ENCODE data around the gene PRELID1. TPM values are rescaled to one million over a fixed set of nuclear protein-coding genes. Genes with fewer than 3 reads are reported as not detected.
A peak's percentile ranks its signal among the peaks of the same experiment; 100 is the strongest.

The PRELID1 gene
- total RNA-seq, 2 experiments from 2014 or later, result 104 TPM

DNA sequence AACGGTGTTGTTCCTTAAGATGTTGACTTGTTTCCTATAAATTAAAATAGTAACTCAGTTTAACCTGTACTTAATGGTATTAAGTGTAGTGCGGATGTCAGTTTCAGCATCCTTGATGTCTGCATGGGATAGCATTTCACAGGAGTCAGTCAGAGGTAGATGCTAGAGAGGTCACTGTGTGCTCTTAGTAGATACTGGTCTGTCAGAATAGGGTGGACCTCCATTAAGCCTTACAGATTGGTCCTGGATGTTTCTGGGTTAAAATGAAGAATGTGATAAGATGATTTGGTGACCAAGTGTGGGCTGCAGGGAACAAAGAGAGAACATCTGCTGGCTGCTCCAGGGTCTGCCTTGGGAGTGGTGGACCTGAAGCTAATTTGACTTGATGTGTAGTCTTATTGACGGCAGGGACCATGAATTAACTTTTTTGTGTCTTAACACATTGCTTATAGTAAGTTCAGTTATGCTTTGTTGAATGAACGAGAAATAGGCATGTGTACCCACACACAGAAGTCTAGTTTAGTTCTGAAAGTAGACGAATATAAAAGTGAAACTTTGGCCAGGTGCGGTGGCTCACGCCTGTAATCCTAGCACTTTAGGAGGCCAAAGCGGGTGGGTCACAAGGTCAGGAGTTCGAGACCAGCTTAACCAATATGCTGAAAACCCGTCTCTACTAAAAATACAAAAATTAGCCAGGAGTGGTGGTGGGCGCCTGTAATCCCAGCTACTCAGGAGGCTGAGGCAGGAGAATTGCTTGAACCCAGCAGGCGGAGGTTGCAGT is 12.6 kb upstream of the PRELID1 start:
- Mint-ChIP-seq H3K9me3 (no peaks in the 10 kb centered on the region), H3K27me3 (no peaks in the 10 kb centered on the region), H3K4me1 (peaks cover 13% of the 10 kb centered on the region), H3K36me3 (peaks cover 37% of the 10 kb centered on the region), H3K27ac (no peak overlapping the region), H3K4me3 (no peak overlapping the region)
- DNase-seq (no peak), ATAC-seq (ENCODE audit: low read depth) (no peak)
- POLR2A ChIA-PET, result no interaction called here

DNA sequence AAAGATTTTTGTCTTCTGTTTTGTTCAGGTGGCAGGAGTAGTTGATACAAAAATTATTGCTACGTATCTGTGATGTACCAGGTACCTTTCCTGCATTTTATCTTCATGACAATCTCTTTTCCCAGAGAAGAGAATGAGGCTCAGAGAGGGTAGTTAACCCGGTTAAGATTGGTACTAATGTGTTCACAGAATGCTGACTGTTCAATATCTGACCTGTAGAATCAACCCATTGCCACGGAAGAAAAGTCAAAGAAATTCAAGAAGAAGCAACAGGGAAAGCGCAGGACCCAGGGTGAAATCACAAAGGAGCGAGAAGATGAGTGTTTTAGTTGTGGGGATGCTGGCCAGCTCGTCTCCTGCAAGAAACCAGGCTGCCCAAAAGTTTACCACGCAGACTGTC is 11.9 kb upstream of the PRELID1 start:
- H3K4me1 Mint-ChIP-seq, result peaks cover 16% of the 10 kb centered on the region
- no peak for DNase-seq
- H3K27ac Mint-ChIP-seq, result no peak overlapping the region
- no peaks in the 10 kb centered on the region for H3K9me3 Mint-ChIP-seq
- POLR2A ChIA-PET, result no interaction called here
- H3K4me3 Mint-ChIP-seq, result no peak overlapping the region
- H3K27me3 Mint-ChIP-seq, result no peaks in the 10 kb centered on the region
- no peak for ATAC-seq (ENCODE audit: low read depth)
- peaks cover 40% of the 10 kb centered on the region for H3K36me3 Mint-ChIP-seq

DNA sequence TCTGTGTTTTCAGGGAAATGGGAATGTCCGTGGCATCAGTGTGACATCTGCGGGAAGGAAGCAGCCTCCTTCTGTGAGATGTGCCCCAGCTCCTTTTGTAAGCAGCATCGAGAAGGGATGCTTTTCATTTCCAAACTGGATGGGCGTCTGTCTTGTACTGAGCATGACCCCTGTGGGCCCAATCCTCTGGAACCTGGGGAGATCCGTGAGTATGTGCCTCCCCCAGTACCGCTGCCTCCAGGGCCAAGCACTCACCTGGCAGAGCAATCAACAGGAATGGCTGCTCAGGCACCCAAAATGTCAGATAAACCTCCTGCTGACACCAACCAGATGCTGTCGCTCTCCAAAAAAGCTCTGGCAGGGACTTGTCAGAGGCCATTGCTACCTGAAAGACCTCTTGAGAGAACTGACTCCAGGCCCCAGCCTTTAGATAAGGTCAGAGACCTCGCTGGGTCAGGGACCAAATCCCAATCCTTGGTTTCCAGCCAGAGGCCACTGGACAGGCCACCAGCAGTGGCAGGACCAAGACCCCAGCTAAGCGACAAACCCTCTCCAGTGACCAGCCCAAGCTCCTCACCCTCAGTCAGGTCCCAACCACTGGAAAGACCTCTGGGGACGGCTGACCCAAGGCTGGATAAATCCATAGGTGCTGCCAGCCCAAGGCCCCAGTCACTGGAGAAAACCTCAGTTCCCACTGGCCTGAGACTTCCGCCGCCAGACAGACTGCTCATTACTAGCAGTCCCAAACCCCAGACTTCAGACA is 9.6 kb upstream of the PRELID1 start:
- no peak for DNase-seq
- Mint-ChIP-seq H3K4me1 (peaks cover 20% of the 10 kb centered on the region), H3K36me3 (peaks cover 37% of the 10 kb centered on the region), H3K9me3 (no peaks in the 10 kb centered on the region), H3K4me3 (no peak overlapping the region), H3K27ac (no peak overlapping the region), H3K27me3 (no peaks in the 10 kb centered on the region)
- no peak for ATAC-seq (ENCODE audit: low read depth)
- POLR2A ChIA-PET, result no interaction called here

DNA sequence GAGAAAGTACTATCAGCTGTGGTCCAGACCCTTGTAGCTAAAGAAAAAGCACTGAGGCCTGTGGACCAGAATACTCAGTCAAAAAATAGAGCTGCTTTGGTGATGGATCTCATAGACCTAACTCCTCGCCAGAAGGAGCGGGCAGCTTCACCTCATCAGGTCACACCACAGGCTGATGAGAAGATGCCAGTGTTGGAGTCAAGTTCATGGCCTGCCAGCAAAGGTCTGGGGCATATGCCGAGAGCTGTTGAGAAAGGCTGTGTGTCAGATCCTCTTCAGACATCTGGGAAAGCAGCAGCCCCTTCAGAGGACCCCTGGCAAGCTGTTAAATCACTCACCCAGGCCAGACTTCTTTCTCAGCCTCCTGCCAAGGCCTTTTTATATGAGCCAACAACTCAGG is 9.0 kb upstream of the PRELID1 start:
- Mint-ChIP-seq H3K36me3 (peaks cover 33% of the 10 kb centered on the region), H3K27ac (peak overlapping the region; percentile 85), H3K9me3 (no peaks in the 10 kb centered on the region), H3K4me1 (peaks cover 26% of the 10 kb centered on the region), H3K4me3 (no peak overlapping the region), H3K27me3 (no peaks in the 10 kb centered on the region)
- ATAC-seq (ENCODE audit: low read depth) (no peak), DNase-seq (no peak)
- POLR2A ChIA-PET, result no interaction called here

DNA sequence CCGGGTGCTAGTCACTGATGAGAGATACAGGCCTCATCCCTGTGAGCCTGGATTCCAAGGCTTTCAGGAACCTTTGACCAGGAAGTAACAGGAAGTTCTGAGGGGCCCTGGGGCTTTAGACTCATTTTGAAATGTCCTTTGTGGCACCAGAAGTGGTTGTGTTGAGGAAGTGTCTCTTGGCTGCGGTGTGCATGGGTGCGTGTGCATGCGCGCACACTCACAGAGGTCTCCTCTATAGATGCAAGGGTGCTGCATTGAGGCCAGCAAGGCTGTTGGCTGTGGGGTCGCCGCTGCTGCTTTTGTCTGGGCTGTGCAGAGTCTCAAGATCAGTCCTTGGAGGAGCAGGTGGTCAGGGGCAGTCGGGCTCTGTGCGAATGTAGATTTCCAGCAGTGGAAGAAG is 7.7 kb upstream of the PRELID1 start:
- Mint-ChIP-seq H3K36me3 (peaks cover 32% of the 10 kb centered on the region), H3K9me3 (no peaks in the 10 kb centered on the region), H3K27me3 (no peaks in the 10 kb centered on the region), H3K4me3 (peak overlapping the region; percentile 26), H3K27ac (peak overlapping the region; percentile 85), H3K4me1 (peaks cover 37% of the 10 kb centered on the region)
- no peak for DNase-seq
- POLR2A ChIA-PET, result interaction anchor here (1.1 kb wide), 1 partner anchor 16 kb away, joined by 4 read pairs; no protein-coding TSS in a partner anchor
- ATAC-seq (ENCODE audit: low read depth), result no peak

DNA sequence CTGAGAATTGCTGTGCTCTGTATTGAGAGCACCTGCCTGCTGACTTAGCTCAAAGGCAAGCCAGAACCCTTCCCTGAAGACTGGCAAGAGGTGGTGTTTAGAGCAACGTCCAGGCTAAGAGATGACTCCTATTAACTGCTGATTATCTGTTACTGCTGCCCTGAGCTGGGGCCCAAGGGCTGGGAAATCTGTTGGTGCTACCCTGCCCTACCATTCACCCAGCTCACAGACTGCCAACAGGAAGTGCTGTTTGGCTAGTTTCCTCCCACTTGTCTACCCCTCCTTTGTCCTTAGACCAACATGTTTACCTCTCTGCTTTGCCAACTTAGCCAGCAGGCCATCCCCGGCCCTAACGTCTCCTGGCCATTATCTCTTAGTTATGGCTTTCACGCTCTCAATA is 7.0 kb upstream of the PRELID1 start:
- POLR2A ChIA-PET, result interaction anchor here (0.5 to 1.1 kb wide), 2 partner anchors 11 to 16 kb away, joined by 3 to 4 read pairs; no protein-coding TSS in a partner anchor
- H3K36me3 Mint-ChIP-seq, result peaks cover 30% of the 10 kb centered on the region

DNA sequence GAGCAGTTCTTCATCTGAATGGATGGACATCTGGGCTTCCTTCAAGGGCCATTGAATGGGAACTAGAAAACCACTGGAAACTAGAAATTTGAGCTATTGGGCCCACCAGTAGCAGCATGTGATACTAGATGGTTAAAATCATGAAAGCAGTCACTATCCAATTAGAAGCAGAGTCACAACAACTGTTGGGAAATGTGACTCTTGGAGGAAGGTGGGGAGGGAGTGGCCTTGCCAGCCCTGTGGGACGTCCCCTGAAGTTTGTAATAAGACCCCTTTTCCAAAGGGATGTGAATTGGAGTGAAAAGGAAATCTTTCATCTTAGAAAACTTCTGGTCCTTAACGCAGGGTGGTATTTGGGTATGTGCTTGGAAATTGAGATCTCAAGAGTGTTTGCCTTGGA is 5.7 kb upstream of the PRELID1 start:
- Mint-ChIP-seq H3K27me3 (no peaks in the 10 kb centered on the region), H3K27ac (no peak overlapping the region), H3K36me3 (peaks cover 29% of the 10 kb centered on the region), H3K4me1 (peaks cover 50% of the 10 kb centered on the region), H3K4me3 (no peak overlapping the region), H3K9me3 (no peaks in the 10 kb centered on the region)
- POLR2A ChIA-PET, result interaction anchor here (1.1 to 6.5 kb wide), 2 partner anchors 10 to 14 kb away, joined by 3 to 51 read pairs; partner anchors contain the start of gene MXD3
- DNase-seq (no peak), ATAC-seq (ENCODE audit: low read depth) (no peak)

More for the DNA sequence above, 7.0 kb upstream of the PRELID1 start:
- Mint-ChIP-seq H3K27me3 (no peaks in the 10 kb centered on the region), H3K4me1 (peaks cover 40% of the 10 kb centered on the region), H3K27ac (peak overlapping the region; percentile 85), H3K9me3 (no peaks in the 10 kb centered on the region), H3K4me3 (peak overlapping the region; percentile 26)
- DNase-seq (no peak), ATAC-seq (ENCODE audit: low read depth) (peak; percentile 43)

DNA sequence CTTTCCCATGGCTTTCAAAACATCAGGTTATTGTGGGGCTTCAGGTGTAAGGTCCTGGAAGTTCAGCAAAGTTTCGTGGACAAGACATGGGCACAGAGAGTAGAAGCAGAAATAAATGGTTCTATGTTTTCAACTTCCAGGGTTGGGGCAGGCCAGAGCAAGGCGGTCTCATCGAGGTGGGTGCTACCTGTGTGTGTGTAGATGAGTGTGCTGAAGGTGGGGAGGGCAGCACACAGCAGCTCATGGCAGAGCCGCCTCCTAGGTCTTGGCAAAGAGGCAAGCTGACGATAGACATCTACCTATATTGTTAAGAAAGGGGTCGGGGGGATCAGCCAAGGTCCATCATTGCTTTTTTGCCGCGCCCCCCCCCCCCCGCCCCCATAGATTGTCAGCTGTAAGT is 3.9 kb upstream of the PRELID1 start:
- no peak for DNase-seq
- POLR2A ChIA-PET, result interaction anchor here (0.5 to 6.5 kb wide), 3 partner anchors 12 to 166 kb away, joined by 5 to 51 read pairs (median 7); partner anchors contain the start of genes MXD3 and NSD1
- no peaks in the 10 kb centered on the region for H3K27me3 Mint-ChIP-seq
- peak overlapping the region; percentile 42 for H3K4me3 Mint-ChIP-seq
- H3K4me1 Mint-ChIP-seq, result peaks cover 56% of the 10 kb centered on the region
- ATAC-seq (ENCODE audit: low read depth), result no peak
- H3K9me3 Mint-ChIP-seq, result no peaks in the 10 kb centered on the region
- peaks cover 25% of the 10 kb centered on the region for H3K36me3 Mint-ChIP-seq
- H3K27ac Mint-ChIP-seq, result peak overlapping the region; percentile 82

DNA sequence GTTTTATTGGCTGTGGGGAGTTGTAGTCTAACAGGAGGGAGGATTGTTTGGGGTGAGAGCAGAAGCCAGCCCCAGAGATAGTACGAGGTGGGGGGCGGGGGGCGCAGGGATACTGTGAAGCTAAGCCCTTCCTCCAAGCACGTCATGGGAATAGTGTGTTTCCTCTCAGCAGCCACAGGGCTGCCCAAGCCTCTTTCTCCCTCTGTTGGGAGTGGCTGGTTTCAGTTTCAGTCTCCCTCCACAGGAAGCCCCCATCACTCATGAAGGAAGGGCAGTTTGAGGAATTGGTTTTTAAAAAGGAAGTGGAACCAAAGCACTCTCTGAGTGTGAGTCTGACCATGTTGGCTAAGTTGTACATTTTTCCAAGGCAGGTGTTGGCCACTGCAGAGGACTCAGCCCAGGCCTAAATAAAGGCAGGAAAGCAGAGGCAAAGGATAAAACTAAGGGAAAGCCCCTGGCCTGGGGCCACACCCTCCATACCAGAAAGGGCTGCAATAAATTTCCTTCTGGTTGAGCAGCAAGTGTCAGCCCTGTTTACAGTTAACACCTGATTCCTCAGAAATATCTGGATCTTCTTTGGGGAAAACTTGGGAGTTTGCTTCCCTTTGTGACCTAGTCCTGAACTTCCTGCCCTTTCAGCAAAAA is 3.2 kb upstream of the PRELID1 start:
- POLR2A ChIA-PET, result interaction anchor here (1.8 to 6.5 kb wide), 2 partner anchors 11 to 167 kb away, joined by 7 to 51 read pairs; partner anchors contain the start of genes MXD3 and NSD1
- H3K36me3 Mint-ChIP-seq, result peaks cover 26% of the 10 kb centered on the region
- peak overlapping the region; percentile 90 for H3K27ac Mint-ChIP-seq
- H3K4me3 Mint-ChIP-seq, result peak overlapping the region; percentile 95
- peak; percentile 60 for DNase-seq
- peak; percentile 51 for ATAC-seq (ENCODE audit: low read depth)
- no peaks in the 10 kb centered on the region for H3K9me3 Mint-ChIP-seq
- H3K4me1 Mint-ChIP-seq, result peaks cover 62% of the 10 kb centered on the region
- no peaks in the 10 kb centered on the region for H3K27me3 Mint-ChIP-seq

DNA sequence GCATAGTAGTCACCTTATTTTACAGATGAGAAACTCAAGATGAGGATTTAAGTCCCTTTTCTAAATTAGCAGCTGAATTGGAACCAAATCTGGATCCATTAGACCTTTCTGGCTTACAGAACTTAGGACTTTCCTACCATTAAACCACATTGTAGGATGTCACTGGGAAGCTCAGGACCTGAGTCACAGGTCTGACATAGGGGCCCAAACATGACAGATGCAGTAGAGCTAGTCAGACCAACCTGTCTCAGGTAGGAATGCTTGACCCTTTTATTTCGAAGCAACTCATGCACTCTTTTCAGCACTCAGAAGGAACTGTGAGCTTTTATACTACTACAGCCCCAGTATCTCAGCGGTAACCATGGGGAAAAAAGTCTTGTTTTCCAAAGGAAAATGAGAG is 2.6 kb upstream of the PRELID1 start:
- no peaks in the 10 kb centered on the region for H3K9me3 Mint-ChIP-seq
- H3K4me3 Mint-ChIP-seq, result peak overlapping the region; percentile 95
- H3K27ac Mint-ChIP-seq, result peak overlapping the region; percentile 90
- peaks cover 26% of the 10 kb centered on the region for H3K36me3 Mint-ChIP-seq
- H3K4me1 Mint-ChIP-seq, result peaks cover 59% of the 10 kb centered on the region
- no peaks in the 10 kb centered on the region for H3K27me3 Mint-ChIP-seq
- DNase-seq (no peak), ATAC-seq (ENCODE audit: low read depth) (no peak)
- POLR2A ChIA-PET, result interaction anchor here (3.1 to 6.5 kb wide), 2 partner anchors 11 to 167 kb away, joined by 15 to 51 read pairs; partner anchors contain the start of genes MXD3 and NSD1

DNA sequence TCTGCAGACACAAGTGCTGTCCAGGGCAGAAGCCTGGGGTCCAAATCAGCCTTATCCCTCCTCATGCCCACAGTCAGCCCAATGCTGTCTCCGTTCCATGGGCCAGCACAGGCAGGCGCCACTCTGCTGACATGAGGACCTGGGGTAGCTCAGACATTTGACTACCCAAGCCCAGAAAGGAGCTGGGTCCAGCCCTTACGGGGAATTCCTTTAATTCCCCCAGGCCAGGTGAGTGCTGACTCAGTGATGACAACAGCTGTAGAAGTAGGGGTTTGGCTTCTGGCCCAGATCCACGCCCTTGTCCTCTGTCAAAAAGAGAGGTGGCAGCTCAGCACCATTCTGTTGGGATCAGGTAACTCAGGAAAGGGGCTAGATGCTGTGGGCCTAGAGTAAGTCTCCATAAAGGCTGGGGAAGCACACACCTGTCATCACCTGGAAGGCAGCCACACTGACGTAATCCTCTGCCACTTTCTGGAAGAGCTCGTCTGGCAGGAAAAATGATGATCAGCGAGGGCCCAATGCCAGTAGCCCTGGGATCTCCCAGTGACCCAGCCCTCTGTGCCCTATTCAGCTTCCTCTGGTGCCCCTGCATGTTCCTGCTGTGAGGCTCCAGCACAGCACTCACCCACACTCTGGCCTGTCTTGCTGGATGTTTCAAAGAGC is 2.0 kb upstream of the PRELID1 start:
- ATAC-seq (ENCODE audit: low read depth), result no peak
- no peak for DNase-seq
- Mint-ChIP-seq H3K4me3 (peak overlapping the region; percentile 95), H3K4me1 (peaks cover 56% of the 10 kb centered on the region), H3K27ac (peak overlapping the region; percentile 88), H3K27me3 (no peaks in the 10 kb centered on the region), H3K36me3 (peaks cover 25% of the 10 kb centered on the region), H3K9me3 (no peaks in the 10 kb centered on the region)
- POLR2A ChIA-PET, result interaction anchor here (0.8 to 6.5 kb wide), 4 partner anchors 10 to 168 kb away, joined by 3 to 51 read pairs (median 10); partner anchors contain the start of genes MXD3 and NSD1

DNA sequence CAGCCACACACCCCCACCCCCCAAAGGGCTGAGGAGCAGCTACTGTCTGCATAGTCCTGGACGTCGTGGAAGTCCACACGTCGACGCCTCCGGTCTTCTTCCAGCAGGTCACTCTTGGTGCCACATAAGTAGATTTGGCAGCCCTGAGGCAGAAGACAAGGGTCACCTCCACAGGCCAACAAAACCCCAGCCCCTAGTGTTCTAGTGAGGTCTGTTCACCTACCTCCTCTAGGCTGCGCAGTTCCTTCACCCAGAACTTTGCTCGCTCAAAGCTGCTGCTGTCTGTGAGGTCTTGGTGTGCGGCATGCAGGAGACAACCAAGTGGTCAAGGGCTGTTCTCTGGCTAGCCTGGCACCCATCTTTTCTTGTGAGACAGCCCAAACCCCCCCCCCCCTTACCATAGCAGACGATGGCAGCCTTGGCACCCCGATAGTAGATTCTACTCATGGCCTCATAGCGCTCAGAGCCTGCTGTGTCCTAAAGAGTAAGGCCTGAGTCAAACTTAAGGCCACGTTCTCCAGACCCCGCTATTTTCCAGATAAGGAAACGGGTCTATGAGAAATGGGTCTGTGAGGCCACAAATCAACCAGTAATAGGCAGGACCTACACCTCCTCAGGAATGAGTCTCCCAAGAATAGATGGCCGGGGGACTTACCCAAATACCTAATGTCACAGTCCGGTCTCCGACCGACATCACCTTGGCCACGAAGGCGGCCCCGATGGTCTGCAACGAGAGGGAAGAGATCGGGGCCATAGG is 1.1 kb upstream of the PRELID1 start:
- Mint-ChIP-seq H3K4me3 (peak overlapping the region; percentile 95), H3K27me3 (no peaks in the 10 kb centered on the region), H3K9me3 (no peaks in the 10 kb centered on the region), H3K27ac (peak overlapping the region; percentile 88), H3K4me1 (peaks cover 55% of the 10 kb centered on the region), H3K36me3 (peaks cover 28% of the 10 kb centered on the region)
- POLR2A ChIA-PET, result interaction anchor here (1.2 to 6.5 kb wide), 4 partner anchors 9 to 169 kb away, joined by 3 to 51 read pairs (median 10); partner anchors contain the start of genes MXD3 and NSD1
- DNase-seq, result no peak
- ATAC-seq (ENCODE audit: low read depth), result no peak
